Amygdala (tissue), 56 donors: ENCODE measurements around the gene CENPO.
A peak's percentile ranks its signal among the peaks of the same experiment; 100 is the strongest.

Experiments
- DNase-seq, 56 donors: peaks; one replicate each; lab custom pipeline; 2025; lab: John Stamatoyannopoulos, UW

Gene CENPO

GRCh38 chr2:24821433-24821891 is 28.2 kb downstream of the CENPO start:
- no peak for DNase-seq

DNA sequence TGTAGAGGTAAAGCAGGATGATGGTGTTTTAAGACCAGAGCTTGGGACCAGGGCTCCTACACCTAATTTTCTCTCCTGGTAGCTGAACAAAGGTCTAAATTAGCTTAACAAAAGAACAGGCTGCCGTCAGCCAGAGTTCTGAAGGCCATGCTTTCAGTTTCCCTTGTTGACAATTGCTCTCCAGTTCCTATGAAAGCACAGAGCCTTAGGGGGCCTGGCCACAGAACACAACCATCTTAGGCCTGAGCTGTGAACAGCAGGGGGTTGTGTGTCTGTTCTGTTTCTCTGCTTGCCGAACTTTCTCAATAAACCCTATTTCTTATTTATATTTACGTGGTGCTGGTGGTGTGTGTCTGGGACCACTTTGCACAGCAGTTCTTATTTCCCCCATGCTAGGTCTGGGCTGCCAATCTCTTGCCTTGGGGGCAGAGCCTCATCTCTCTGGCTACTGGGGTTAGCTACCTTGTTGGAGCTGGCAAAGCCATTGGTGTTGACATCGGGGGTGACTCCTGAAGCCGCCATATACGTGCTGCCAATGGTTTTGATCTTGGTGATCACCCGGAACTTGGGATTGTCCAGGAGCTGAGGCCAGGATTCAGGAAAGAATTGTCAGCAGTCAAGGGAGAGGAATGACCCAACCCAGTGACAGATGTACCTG is 29.0 kb downstream of the CENPO start:
- DNase-seq, result peak in 4 of 56 donors; percentile 3 to 30 (median 15)

DNA sequence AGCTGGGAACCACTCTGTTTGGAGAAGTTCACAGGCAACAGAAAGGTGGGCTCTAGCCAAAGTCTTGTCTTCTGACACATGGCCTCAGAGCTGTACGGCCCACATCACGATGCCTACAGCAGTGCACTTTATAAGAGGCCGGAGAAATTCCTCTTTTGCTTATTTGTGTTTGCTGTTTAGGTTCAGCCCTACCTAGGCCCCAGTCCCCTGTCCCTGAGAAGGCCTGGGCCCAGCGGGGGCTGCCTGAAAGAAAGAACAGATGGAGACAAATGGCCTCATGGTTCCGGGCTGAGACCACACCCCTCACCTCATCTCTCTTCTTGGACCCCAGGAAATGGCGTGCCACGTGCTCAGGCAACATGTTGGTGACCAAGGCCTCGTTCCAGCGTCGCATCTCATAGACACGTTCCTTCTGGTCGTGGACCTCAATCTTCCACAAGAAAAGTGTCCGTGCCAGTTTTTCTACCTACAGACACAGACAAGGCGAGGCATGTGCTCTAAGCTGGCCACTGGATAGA is 30.9 kb downstream of the CENPO start:
- no peak for DNase-seq

DNA sequence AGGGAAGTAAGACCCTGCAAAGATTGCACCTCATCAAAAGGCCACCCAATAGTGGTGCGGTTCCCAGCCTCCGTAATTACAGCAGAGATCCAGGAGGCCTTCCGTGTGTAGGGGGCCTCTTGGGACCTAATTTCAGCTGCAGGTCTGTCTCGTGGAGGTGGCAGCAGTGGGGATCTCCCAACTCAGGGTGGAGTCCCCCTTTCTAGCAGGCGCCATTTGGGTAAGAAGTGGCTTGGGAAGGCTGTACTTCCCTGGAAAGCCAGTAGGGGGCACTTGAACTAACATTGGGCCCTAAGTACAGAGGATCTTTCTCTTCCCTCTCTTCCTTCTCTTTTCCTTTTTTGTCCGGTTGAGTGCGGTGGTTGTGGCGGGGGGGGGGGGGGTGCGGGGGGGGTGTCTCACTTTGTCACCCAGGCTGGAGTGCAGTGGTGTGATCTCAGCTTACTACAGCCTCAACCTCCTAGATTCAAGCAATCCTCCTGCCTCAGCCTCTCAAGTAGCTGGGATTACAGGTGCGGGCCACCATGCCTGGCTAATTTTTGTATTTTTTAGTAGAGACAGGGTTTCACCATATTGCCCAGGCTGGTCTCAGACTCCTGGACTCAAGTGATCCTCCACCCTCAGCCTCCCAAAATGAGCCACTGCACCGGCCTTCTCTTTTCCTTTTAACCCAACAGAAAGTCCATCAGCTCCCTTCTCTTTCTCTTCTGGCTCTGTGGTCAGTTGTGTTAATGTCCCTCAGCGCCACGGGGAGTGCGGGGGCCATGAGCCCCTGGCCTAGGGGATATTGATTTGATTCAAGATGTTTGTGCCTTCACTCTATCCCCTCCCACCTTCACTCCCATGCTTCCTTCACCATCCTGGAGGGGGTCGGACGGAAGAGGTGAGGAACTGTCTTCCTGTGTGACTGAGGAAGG is 32.0 kb downstream of the CENPO start:
- DNase-seq, result no peak

DNA sequence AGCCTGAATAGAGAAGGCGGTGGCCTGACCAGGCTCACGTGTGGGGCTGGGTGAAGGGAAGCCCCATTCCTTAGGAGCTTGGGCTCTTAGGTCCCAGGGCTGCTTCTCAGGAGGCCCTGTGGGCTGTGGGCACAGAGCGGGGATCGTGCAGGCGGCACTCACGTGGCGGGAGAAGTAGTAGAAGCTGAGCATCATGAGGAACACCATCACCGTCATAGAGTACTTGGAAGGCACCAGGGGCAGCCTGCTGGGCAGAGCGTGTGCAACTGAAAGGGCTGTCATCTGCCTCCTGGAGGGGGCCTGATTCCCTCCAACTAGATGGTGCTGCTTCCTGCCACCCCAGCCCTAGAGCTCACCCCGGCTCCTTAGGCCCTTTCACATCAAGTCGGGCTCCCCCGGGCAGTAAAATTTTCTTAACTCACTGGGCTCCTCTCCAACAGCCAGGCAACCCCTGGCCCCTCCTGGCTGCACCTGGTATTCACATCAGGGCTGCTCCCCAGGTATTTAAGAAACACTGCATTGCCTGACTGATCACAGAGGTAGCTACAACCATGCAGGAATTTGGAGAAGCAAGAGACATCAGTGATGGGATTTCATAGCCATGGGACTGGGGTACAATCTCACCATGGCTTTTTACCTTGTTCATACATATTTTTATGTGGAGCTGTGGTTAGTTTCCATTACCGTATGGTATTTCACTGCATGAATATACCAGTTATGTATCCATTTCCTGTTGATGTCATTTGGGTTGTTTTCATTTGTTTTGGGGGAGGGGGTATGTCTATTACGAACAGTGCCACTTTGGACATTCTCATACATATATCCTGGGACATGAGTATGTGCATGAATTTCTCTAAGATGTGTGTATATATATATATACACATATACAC is 32.9 kb downstream of the CENPO start:
- DNase-seq, result no peak

DNA sequence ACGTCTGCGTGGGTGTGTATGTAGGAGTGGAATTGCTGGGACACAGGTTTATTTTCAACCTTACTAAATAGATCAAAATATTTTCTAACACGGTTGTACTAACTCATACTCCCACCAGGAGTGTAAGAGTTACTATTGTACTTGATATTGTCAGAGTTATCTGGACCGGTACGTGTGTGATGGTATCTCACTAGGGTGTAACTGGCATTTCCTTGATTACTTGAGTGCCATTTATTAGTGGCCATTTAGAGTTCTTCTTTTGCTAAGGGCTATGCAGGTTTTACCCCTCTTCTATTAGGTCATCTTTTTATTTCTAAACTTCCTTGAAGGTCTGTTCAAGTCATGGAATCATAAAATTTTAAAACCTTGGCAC is 33.5 kb downstream of the CENPO start:
- no peak for DNase-seq

DNA sequence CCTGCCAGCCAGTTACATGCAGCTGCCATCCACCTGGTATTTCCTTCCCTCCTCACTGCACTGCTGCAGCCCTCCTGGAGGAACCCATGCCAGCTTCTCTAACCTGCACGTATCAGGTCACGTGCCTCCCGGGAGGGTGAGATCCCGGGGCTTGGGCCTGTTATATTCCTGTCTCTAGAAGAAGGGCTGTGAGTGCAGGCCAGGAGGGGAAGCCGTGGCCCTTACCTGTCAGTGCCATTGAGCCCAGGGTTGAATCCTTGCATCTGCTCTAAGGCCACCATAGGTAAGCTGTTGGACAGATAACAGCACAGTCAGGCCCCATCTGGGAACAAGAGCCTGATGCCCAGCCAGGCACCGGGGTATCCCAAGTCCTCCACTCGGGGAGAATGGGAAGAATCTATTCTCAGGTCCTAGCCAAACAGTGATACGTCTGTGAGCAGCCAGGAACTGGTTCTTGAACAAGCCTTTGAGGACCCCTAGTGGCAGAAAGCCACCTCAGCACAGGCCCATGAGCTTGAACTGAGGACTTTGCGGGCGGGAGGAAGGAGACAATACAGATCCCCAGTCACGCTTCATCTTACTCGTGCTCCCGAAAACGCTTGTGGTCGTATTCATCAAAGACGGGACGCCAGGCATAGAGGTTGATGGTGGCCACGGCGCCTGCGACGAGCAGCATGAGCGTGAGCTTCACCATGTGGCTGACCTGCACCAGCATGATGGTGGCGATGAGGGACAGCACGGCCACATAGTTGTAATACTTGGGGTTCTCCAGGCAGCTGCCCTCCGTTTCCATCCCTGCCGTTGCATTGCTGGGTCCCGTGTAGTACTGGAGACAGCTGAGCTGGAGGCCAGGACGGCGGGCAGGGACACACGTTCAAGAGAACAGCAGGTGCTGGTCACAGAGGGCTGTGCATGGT is 34.4 kb downstream of the CENPO start:
- peak in 53 of 56 donors; percentile 32 to 93 (median 75) for DNase-seq

DNA sequence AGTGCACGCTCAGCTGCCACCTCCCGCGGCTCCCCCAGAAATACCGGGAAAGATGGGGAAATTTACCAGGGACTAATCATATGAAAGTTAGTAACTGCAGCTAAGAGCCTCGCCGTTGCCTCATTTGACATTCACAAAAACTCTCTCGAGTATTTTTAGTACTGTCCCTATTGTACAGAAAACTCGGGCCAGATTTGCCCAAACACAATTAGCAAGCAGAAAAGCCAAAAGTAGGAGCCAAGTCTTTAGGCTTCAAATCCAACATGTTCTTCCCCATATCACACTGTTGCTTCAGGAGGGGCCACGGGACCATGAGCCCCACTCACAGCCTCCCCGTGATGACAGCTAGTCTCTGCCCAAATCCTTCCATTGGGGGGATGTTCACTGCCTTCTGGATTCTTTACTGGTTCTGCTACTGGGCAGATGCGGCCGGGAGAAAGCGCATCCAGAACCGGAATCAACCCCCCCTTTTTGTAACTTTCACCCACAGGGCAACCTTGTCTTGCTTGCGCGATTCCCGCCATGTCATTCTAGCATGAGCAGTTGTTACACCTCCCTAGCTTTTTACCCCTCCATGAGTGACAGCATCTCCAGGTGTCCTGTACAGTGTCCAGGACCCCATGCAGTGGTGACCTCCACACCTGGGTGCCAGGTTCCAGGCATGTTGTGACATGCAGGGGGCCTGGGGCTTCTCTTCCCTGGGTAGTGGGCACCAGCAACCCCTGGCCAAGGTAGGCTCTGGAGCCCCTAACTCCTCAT is 35.2 kb downstream of the CENPO start:
- DNase-seq, result no peak

DNA sequence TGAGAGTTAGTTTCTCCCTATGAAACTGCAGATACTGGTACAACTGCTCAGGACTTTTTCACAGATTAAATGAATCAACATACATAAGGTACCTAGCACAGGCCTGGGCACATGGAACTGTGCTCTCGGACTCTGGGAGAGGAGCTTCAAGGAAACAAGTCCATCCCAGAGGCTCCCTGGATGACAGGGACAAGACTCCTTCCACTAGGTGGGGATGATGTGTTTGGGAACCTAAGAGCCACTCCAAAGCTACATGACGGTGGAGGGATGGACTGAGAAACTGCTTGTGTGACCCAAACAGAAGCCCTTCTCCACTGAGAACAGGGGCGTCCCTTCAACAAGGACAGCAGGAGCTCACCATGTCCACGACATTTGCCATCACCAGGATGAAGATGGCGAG is 37.1 kb downstream of the CENPO start:
- DNase-seq, result peak in 1 of 56 donors; percentile 24

- DNase-seq, result no peak
Observed at GRCh38 chr2:24830786-24831185, 37.6 kb downstream of the CENPO start.

DNA sequence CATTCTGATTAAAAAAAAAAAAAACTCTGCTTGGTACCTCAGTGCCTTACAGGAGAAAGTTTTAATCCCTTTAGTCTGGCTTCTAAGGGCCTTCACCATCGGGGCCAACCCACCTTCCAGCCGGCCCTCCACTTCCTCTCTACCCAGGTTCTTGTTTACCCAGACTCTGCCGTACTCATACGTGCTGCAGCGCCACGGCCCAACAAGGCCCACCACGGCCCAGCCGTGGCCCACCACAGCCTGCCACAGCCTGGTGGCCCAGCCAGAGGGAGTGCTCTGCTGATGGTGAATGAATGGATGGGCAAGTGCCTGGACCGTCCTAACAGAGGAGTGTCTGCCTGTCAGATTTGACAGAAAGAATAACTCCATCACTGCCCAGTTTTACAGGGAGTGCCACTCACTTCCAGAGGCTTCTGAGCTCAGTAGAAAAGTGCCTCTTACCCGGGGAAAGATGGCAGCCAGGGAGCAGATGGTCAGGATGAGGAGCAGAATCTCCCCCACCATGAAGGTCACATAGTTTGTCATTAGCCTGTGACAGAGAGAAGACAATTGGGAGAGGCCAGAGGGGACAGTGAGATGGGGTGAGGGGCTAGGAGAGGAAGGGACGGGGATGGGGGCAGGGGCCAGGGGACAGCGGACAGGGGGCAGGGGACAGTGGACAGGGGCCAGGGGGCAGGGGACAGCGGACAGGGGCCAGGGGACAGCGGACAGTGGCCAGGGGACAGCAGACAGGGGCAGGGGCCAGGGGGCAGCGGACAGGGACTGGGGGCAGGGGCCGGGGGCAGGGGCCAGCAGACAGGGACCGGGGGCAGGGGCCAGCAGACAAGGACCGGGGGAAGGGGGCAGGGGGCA is 38.2 kb downstream of the CENPO start:
- no peak for DNase-seq

GRCh38 chr2:24832073-24832461 is 38.8 kb downstream of the CENPO start:
- DNase-seq, result peak in 52 of 56 donors; percentile 28 to 95 (median 70)

DNA sequence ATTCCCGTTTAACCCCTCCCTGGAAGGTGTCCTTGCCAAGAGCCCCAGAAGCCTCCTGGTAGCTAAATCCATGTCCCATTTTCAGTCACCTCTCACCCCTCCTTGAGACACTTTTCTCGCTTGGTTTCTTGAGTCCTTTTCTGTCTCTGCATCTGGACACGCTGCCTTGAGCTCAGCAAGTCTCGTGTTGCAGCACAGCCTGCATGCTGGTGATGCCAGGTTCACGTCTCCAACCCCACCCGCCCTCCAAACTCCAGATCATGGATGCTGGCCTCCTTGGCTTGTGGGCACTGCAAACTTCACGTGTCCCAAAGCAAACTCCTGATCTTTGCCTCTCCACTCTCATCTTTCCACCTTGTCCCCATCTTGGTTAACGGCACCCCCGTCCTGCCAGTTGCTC is 39.3 kb downstream of the CENPO start:
- DNase-seq, result no peak

DNA sequence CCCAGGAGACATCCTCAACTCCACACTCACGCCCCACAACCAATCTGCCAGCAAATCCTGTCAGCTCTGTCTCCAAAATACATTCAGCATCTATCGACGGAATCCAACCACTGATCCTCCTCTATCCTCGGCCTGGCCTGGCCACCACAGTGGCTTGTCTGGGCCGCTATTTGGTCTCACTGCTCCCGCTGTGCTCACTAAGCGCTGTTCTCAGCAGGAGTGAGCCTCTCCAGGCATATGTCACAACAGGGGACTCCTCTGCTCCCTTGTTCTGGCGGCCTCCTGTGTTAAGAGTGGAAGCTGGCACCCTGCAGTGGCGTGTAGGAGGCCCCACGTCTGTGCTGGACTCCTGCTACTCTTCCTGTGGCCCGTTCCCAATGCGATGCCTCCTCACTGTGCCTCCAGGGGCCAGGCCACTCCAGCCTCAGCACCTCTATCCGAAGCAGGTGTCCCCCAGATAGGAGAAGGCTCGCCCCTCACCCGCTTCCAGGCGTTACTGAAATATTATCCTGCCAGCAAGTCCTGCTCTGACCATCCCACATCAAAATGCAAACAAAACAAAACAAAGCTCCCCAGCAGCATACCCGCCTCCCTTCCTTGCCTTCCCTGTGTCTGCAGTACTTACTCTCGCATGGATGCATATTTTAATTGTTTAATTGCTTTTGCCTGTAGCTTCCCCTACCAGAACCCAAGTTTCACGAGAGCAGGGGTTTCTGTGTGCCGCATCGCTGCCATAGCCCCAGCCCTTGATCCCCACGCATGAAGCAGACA is 39.9 kb downstream of the CENPO start:
- no peak for DNase-seq

DNA sequence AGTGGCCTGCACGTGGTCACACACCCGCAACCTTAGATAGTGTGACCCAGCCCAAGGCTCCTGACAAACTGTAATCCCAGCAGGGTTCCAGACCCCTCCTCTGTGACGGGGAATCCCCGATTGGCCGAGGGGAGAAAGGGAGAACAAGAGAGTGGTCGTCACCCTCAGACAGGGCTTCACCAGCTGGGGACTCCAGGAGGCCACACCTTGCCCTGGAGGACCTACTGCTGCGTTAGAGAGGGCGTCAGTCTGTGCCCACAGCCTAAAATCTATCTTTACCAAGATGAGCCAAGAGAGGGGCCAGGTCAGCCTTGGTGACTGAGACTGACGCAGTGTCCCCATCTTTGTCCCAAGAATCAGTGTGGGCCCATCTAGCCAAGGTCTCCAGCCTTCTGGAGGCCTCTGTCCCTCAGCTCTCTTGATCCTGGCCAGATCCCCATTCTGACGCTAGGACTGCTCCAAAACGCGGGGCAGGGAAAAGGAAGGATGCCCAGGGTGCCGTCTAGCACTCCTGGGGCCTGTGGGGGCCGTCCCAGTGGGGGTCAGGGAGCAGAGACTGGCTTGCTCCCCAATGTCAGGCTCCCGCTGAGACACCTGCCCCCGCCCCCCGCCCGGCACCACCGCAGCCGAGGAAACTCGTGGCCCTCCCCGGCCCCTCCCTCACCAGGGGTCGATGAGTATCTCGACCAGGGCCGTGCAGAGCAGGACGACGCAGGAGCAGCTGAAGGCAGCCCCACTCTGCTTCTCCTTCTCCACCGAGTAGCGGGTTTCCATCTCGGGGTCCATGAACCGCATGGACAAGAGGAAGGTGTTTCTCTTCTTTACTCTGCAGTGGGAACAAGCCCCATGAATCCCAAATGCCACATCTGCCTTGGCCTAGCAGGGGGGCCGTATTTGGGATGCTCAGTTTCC is 40.9 kb downstream of the CENPO start:
- no peak for DNase-seq
